IMR-90 (cell line): Measurements from ENCODE around the gene RNF41. TPM values are rescaled to one million over a fixed set of nuclear protein-coding genes. Genes with fewer than 3 reads are reported as not detected.

ENCODE experiments used
- ATAC-seq: fragments of 200-7000 bp; cut with Tn5 transposase; 2 replicates; pipeline ENCODE4 v1.9.1; 2020; ENCODE audit warnings: low read depth, mild to moderate bottlenecking, moderate library complexity
- BruUV-seq: library from RNA; stranded (reverse); fragments of 400-500 nt; replicated peaks from 2 replicates; lab custom pipeline; 2021; lab: Mats Ljungman, UMichigan
- CTCF ChIA-PET: fragments of 300-600 bp; formaldehyde crosslinking; extraction: SDS; loops from one replicate; lab custom pipeline; 2021; ENCODE audit warnings: antibody characterized with exemption; lab: Yijun Ruan, JAX
- POLR2A ChIA-PET: fragments of 300-600 bp; sonication (Branson Sonifier 250); formaldehyde crosslinking; loops from one replicate; lab custom pipeline; 2022; ENCODE audit warnings: antibody characterized with exemption; ENCODE audit not compliant: unreplicated experiment; lab: Charles Lee
- DNase-seq: peaks from one replicate; pipeline ENCODE4 v3.0.0; 2013
- H2AFZ ChIP-seq: replicated peaks from 2 replicates; pipeline ENCODE3; 2013; ENCODE audit warnings: low read length, mild to moderate bottlenecking; ENCODE audit not compliant: poor library complexity
- H2AK5ac ChIP-seq: 2 replicates; pipeline ENCODE4 v1.6.1; 2013; ENCODE audit warnings: low read depth, low read length, inconsistent platforms
- H2AK9ac ChIP-seq: replicated peaks from 2 replicates; pipeline ENCODE3; 2013; ENCODE audit warnings: mild to moderate bottlenecking, low read depth, low read length, moderate library complexity; ENCODE audit not compliant: poor library complexity
- H2BK120ac ChIP-seq: 2 replicates; pipeline ENCODE4 v1.6.1; 2013; ENCODE audit warnings: low read depth, low read length, inconsistent platforms
- H2BK15ac ChIP-seq: 3 replicates; pipeline ENCODE4 v1.6.1; 2013; ENCODE audit warnings: low read depth, low read length, inconsistent platforms
- H2BK20ac ChIP-seq: 2 replicates; pipeline ENCODE4 v1.6.1; 2013; ENCODE audit warnings: low read depth, mild to moderate bottlenecking, inconsistent platforms, low read length, moderate library complexity
- H2BK5ac ChIP-seq: 2 replicates; pipeline ENCODE4 v1.6.1; 2013; ENCODE audit warnings: mild to moderate bottlenecking, low read depth, low read length, inconsistent platforms; ENCODE audit not compliant: poor library complexity, severe bottlenecking
- H3K14ac ChIP-seq: replicated peaks from 2 replicates; pipeline ENCODE4 v1.6.1; 2013; ENCODE audit warnings: low read depth, low read length, inconsistent platforms
- H3K18ac ChIP-seq: 2 replicates; pipeline ENCODE4 v1.6.1; 2013; ENCODE audit warnings: low read depth, low read length, control low read depth
- H3K23ac ChIP-seq: 2 replicates; pipeline ENCODE4 v1.6.1; 2013; ENCODE audit warnings: low read depth, low read length, inconsistent platforms
- H3K27ac ChIP-seq: 2 replicates; pipeline ENCODE4 v1.5.1; 2013; ENCODE audit warnings: mild to moderate bottlenecking, control low read depth, low read length; ENCODE audit not compliant: insufficient read depth
- H3K27me3 ChIP-seq: 2 replicates; pipeline ENCODE4 v1.6.1; 2013; ENCODE audit warnings: low read length; ENCODE audit not compliant: control insufficient read depth, insufficient read depth
- H3K36me3 ChIP-seq: 2 replicates; pipeline ENCODE4 v1.6.1; 2013; ENCODE audit warnings: low read length, mixed read lengths; ENCODE audit not compliant: control insufficient read depth, insufficient read depth
- H3K4ac ChIP-seq: 2 replicates; pipeline ENCODE4 v1.6.1; 2013; ENCODE audit warnings: low read depth, low read length, inconsistent platforms
- H3K4me1 ChIP-seq: 2 replicates; pipeline ENCODE4 v1.6.1; 2013; ENCODE audit warnings: low read length, mixed read lengths; ENCODE audit not compliant: control insufficient read depth, insufficient read depth
- H3K4me2 ChIP-seq: 2 replicates; pipeline ENCODE4 v1.6.1; 2013; ENCODE audit warnings: low read depth, mild to moderate bottlenecking, control low read depth, low read length, moderate library complexity
- H3K4me3 ChIP-seq: 2 replicates; pipeline ENCODE4 v1.5.1; 2013; ENCODE audit warnings: low read depth, mild to moderate bottlenecking, control low read depth, low read length, moderate library complexity; ENCODE audit not compliant: insufficient read depth
- H3K56ac ChIP-seq: 2 replicates; pipeline ENCODE4 v1.6.1; 2013; ENCODE audit warnings: low read length, inconsistent platforms; ENCODE audit not compliant: insufficient read depth; ENCODE audit errors: extremely low read depth
- H3K79me1 ChIP-seq, 2 experiments: 2 replicates each; pipeline ENCODE4 v1.6.1; 2013; ENCODE audit warnings: low read length in 2 of 2, inconsistent platforms in 1 of 2, low read depth in 1 of 2
- H3K9ac ChIP-seq: 2 replicates; pipeline ENCODE4 v1.6.1; 2013; ENCODE audit warnings: low read depth, low read length, control low read depth
- H3K9me1 ChIP-seq: 2 replicates; pipeline ENCODE4 v1.6.1; 2013; ENCODE audit warnings: low read length, inconsistent platforms; ENCODE audit not compliant: insufficient read depth
- H3K9me3 ChIP-seq: 2 replicates; pipeline ENCODE4 v1.6.1; 2013; ENCODE audit warnings: low read length; ENCODE audit not compliant: control insufficient read depth, insufficient read depth
- H4K20me1 ChIP-seq: 2 replicates; pipeline ENCODE4 v1.6.1; 2013; ENCODE audit warnings: low read length, inconsistent platforms; ENCODE audit not compliant: insufficient read depth
- H4K5ac ChIP-seq: 2 replicates; pipeline ENCODE4 v1.6.1; 2013; ENCODE audit warnings: mild to moderate bottlenecking, low read depth, low read length, control low read depth
- H4K8ac ChIP-seq, 2 experiments: 2 replicates each; pipeline ENCODE4 v1.6.1; 2013; ENCODE audit warnings: low read depth in 2 of 2, low read length in 2 of 2, control low read depth in 1 of 2, inconsistent platforms in 1 of 2
- H4K91ac ChIP-seq: 2 replicates; pipeline ENCODE4 v1.6.1; 2013; ENCODE audit warnings: low read depth, low read length, inconsistent platforms; ENCODE audit not compliant: insufficient read depth
- BHLHE40 ChIP-seq: fragments of 150-350 bp; IDR thresholded peaks from 2 replicates; pipeline ENCODE4 v1.6.1; 2016; ENCODE audit warnings: mild to moderate bottlenecking, low read depth, low read length
- CEBPB ChIP-seq: IDR thresholded peaks from 2 replicates; pipeline ENCODE4 v1.6.1; 2012; ENCODE audit warnings: low read depth, low read length, improper control_type of control experiment
- CHD1 ChIP-seq: IDR thresholded peaks from 2 replicates; pipeline ENCODE4 v1.6.1; 2012; ENCODE audit warnings: low read depth, low read length, improper control_type of control experiment
- FOS ChIP-seq: fragments of 150-350 bp; IDR thresholded peaks from 2 replicates; pipeline ENCODE4 v1.6.1; 2016; ENCODE audit warnings: low read depth, low read length
- MAFK ChIP-seq: IDR thresholded peaks from 2 replicates; pipeline ENCODE4 v1.6.1; 2012; ENCODE audit warnings: low read depth, low read length, improper control_type of control experiment
- MAZ ChIP-seq: IDR thresholded peaks from 2 replicates; pipeline ENCODE4 v1.6.1; 2012; ENCODE audit warnings: low read depth, mild to moderate bottlenecking, low read length, improper control_type of control experiment, moderate library complexity, borderline replicate concordance
- MXI1 ChIP-seq: IDR thresholded peaks from 2 replicates; pipeline ENCODE4 v1.6.1; 2012; ENCODE audit warnings: low read depth, mild to moderate bottlenecking, low read length, moderate library complexity, borderline replicate concordance
- NFE2L2 ChIP-seq: fragments of 150-350 bp; IDR thresholded peaks from 2 replicates; pipeline ENCODE4 v1.6.1; 2016; ENCODE audit warnings: low read depth, mild to moderate bottlenecking, low read length
- POLR2A ChIP-seq: IDR thresholded peaks from 2 replicates; pipeline ENCODE4 v1.6.1; 2012; ENCODE audit warnings: mild to moderate bottlenecking, low read depth, low read length
- RAD21 ChIP-seq: IDR thresholded peaks from 2 replicates; pipeline ENCODE4 v1.6.1; 2012; ENCODE audit warnings: low read length, improper control_type of control experiment
- RFX5 ChIP-seq: IDR thresholded peaks from 2 replicates; pipeline ENCODE4 v1.8.0; 2012; ENCODE audit warnings: low read depth, mild to moderate bottlenecking, low read length, moderate library complexity
- SMC3 ChIP-seq: fragments of 150-350 bp; IDR thresholded peaks from 2 replicates; pipeline ENCODE4 v1.6.1; 2016; ENCODE audit warnings: low read depth, mild to moderate bottlenecking, antibody characterized with exemption, low read length, moderate library complexity
- WGBS, 2 experiments: methylation state at CpG; one replicate each; pipeline versions ENCODE4 v1.1.5 to v1.1.7; 2013; ENCODE audit warnings: missing lambda C conversion rate in 2 of 2; ENCODE audit not compliant: insufficient read length in 1 of 2; ENCODE audit errors: extremely low coverage in 2 of 2; 5-methylcytosine and 5-hydroxymethylcytosine counted together
- dilution Hi-C: fragments of 300-500 bp; cut with HindIII; formaldehyde crosslinking; loops from one replicate; pipeline ENCODE4 v1.14.3; 2018; ENCODE audit warnings: low sequenced_read_pairs; ENCODE audit not compliant: unreplicated experiment
- in situ Hi-C: fragments of 300-500 bp; cut with MboI; formaldehyde crosslinking; loops from 3 replicates; pipeline ENCODE4 v1.14.3; 2019; ENCODE audit warnings: low sequenced_read_pairs, inconsistent platforms, mixed read lengths
- intact Hi-C: fragments of 100-400 bp; cut with micrococcal nuclease; formaldehyde crosslinking; loops from 2 replicates; pipeline ENCODE4 v1.10.0; 2022
- polyA plus RNA-seq, 3 experiments: library from polyadenylated mRNA; depleted of rRNA; stranded (reverse); fragments of >200 nt; gene quantifications; 2 replicates each; pipeline ENCODE4 v1.2.3, GENCODE V29; 2012; ENCODE audit warnings: low replicate concordance in 1 of 3
- total RNA-seq: library from RNA; depleted of rRNA; stranded (reverse); fragments of >200 nt; gene quantifications from 2 replicates; pipeline ENCODE4 v1.2.3, GENCODE V29; 2012
- TF ChIP-seq, protein P1 (sequence below): fragments of 150-350 bp; IDR thresholded peaks from 2 replicates; pipeline ENCODE4 v1.6.1; 2017; ENCODE audit warnings: mild to moderate bottlenecking, antibody characterized with exemption, low read length, low read depth
- TF ChIP-seq, protein P2 (sequence below): conservative IDR thresholded peaks from 2 replicates; pipeline ENCODE4 v1.5.1; 2012; ENCODE audit warnings: mild to moderate bottlenecking, low read depth, low read length, improper control_type of control experiment

RNF41 gene
- total and polyA plus RNA-seq, 2 of the 4 experiments (the other 2 are of a cell fraction): 112 to 272 TPM

DNA sequence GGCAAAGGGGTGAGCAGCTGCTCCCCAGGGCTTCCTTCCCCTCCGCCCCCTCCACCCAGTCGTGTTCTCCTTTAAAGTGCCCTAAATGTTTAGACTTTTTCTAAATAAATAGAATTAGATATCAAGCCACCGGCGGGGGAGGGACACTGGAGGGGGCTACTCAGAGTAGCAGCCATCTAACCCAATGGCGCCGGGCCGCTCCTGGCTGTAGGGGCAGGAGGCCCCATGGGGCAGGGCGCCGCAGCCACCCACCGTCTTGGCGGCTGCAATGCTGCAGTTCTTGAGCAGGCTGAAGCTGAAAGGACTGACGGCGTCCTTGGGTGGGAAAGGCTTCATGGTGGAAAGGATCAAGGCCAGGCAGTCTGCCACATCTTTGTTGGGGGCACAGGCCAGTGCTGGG lies 21.3 kb upstream of the RNF41 start:
- no peak overlapping the region for H2BK20ac ChIP-seq
- H3K27ac ChIP-seq: no peak overlapping the region
- no peaks in the 10 kb centered on the region for H3K9me3 ChIP-seq
- H3K18ac ChIP-seq: no peak overlapping the region
- no peaks in the 10 kb centered on the region for H3K27me3 ChIP-seq
- H2AK9ac ChIP-seq: no peak overlapping the region
- H2AFZ ChIP-seq: no peak overlapping the region
- no peak for ATAC-seq
- no TSS peak for BruUV-seq
- H3K4me1 ChIP-seq: peaks cover 9% of the 10 kb centered on the region
- H4K5ac ChIP-seq: no peak overlapping the region
- CTCF ChIA-PET: no interaction called here
- H3K23ac ChIP-seq: no peak overlapping the region
- H3K14ac ChIP-seq: no peak overlapping the region
- H4K8ac ChIP-seq: no peak overlapping the region
- POLR2A ChIA-PET: no interaction called here
- H4K20me1 ChIP-seq: peaks cover 18% of the 10 kb centered on the region
- peaks cover 14 to 62% of the 10 kb centered on the region in 2 experiments for H3K79me1 ChIP-seq
- H2BK15ac ChIP-seq: no peak overlapping the region
- WGBS, 2 experiments: no CpG with 5 or more reads among the region's 13 CpGs
- no peak overlapping the region for H2BK5ac ChIP-seq
- no peak overlapping the region for H2AK5ac ChIP-seq
- peaks cover 11% of the 10 kb centered on the region; the same call in 1 of the 2 replicates for H3K9me1 ChIP-seq
- no peak for TF ChIP-seq FOS
- TF ChIP-seq SMC3: no peak
- no peak for TF ChIP-seq MAZ
- no peak for TF ChIP-seq MXI1
- TF ChIP-seq RFX5: no peak
- TF ChIP-seq CHD1: no peak
- TF ChIP-seq, protein P1, sequence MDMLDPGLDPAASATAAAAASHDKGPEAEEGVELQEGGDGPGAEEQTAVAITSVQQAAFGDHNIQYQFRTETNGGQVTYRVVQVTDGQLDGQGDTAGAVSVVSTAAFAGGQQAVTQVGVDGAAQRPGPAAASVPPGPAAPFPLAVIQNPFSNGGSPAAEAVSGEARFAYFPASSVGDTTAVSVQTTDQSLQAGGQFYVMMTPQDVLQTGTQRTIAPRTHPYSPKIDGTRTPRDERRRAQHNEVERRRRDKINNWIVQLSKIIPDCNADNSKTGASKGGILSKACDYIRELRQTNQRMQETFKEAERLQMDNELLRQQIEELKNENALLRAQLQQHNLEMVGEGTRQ: no peak
- TF ChIP-seq NFE2L2: no peak
- no peak for TF ChIP-seq CEBPB
- no peak for TF ChIP-seq MAFK
- TF ChIP-seq POLR2A: no peak
- TF ChIP-seq, protein P2, sequence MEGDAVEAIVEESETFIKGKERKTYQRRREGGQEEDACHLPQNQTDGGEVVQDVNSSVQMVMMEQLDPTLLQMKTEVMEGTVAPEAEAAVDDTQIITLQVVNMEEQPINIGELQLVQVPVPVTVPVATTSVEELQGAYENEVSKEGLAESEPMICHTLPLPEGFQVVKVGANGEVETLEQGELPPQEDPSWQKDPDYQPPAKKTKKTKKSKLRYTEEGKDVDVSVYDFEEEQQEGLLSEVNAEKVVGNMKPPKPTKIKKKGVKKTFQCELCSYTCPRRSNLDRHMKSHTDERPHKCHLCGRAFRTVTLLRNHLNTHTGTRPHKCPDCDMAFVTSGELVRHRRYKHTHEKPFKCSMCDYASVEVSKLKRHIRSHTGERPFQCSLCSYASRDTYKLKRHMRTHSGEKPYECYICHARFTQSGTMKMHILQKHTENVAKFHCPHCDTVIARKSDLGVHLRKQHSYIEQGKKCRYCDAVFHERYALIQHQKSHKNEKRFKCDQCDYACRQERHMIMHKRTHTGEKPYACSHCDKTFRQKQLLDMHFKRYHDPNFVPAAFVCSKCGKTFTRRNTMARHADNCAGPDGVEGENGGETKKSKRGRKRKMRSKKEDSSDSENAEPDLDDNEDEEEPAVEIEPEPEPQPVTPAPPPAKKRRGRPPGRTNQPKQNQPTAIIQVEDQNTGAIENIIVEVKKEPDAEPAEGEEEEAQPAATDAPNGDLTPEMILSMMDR: no peak
- no peak for TF ChIP-seq RAD21
- no peak for TF ChIP-seq BHLHE40
- H4K91ac ChIP-seq: no peak overlapping the region
- H3K4me2 ChIP-seq: no peak overlapping the region
- intact Hi-C loops: no loop called here
- peaks cover 78% of the 10 kb centered on the region for H3K36me3 ChIP-seq
- H2BK120ac ChIP-seq: no peak overlapping the region
- in situ Hi-C loops: no loop called here
- no peak overlapping the region for H3K9ac ChIP-seq
- DNase-seq: no peak
- no peak overlapping the region for H3K56ac ChIP-seq
- dilution Hi-C loops: no loop called here
- no peak overlapping the region for H3K4ac ChIP-seq
- H3K4me3 ChIP-seq: no peak overlapping the region
